HG03060 (cell line): ENCODE data around the gene CXXC5.

ENCODE experiments used
- ATAC-seq: cut with Tn5 transposase; IDR thresholded peaks from one replicate; pipeline ENCODE4 v1.9.1; 2021; ENCODE audit warnings: low read depth, moderate number of reproducible peaks; ENCODE audit not compliant: unreplicated experiment

CXXC5 gene

GRCh38 chr5:139650689-139651042, 2.5 kb downstream of the CXXC5 start:
- no peak for ATAC-seq

- ATAC-seq, result no peak
Measured at GRCh38 chr5:139651043-139651834, 3.1 kb downstream of the CXXC5 start.

GRCh38 chr5:139651853-139652787, 4.0 kb downstream of the CXXC5 start:
- peak; percentile 40 for ATAC-seq

GRCh38 chr5:139652788-139653241, 4.7 kb downstream of the CXXC5 start:
- no peak for ATAC-seq

GRCh38 chr5:139653616-139654015, 5.5 kb downstream of the CXXC5 start:
- ATAC-seq, result no peak

- no peak for ATAC-seq
Measured at GRCh38 chr5:139654464-139654863, 6.3 kb downstream of the CXXC5 start.

GRCh38 chr5:139654871-139655491, 6.8 kb downstream of the CXXC5 start:
- ATAC-seq, result no peak

GRCh38 chr5:139655727-139656271, 7.7 kb downstream of the CXXC5 start:
- no peak for ATAC-seq

- no peak for ATAC-seq
Measured at GRCh38 chr5:139657363-139658321, 9.5 kb downstream of the CXXC5 start.

- no peak for ATAC-seq
Measured at GRCh38 chr5:139658501-139658927, 10.4 kb downstream of the CXXC5 start.

- no peak for ATAC-seq
Measured at GRCh38 chr5:139658928-139659667, 10.9 kb downstream of the CXXC5 start.

GRCh38 chr5:139659695-139660101, 11.5 kb downstream of the CXXC5 start:
- ATAC-seq, result no peak

- no peak for ATAC-seq
Measured at GRCh38 chr5:139660105-139660922, 12.2 kb downstream of the CXXC5 start.

GRCh38 chr5:139660923-139661814, 13.0 kb downstream of the CXXC5 start:
- ATAC-seq, result no peak

- ATAC-seq, result no peak
Measured at GRCh38 chr5:139662617-139663016, 14.5 kb downstream of the CXXC5 start.

GRCh38 chr5:139663207-139664085, 15.3 kb downstream of the CXXC5 start:
- ATAC-seq, result no peak
